MCF 10A (cell line): Measurements from ENCODE around the gene CCDC175. TPM values are rescaled to one million over a fixed set of nuclear protein-coding genes. Genes with fewer than 3 reads are reported as not detected.

Experiments used
- BruUV-seq: library from RNA; stranded (reverse); fragments of 400-500 nt; replicated peaks from 2 replicates; lab custom pipeline; 2021; lab: Mats Ljungman, UMichigan
- CTCF ChIA-PET: fragments of 300-600 bp; sonication (Branson Sonifier 250); formaldehyde crosslinking; extraction: SDS; loops from one replicate; lab custom pipeline; 2021; ENCODE audit warnings: antibody characterized with exemption, inconsistent platforms; lab: Yijun Ruan, JAX
- POLR2A ChIA-PET: fragments of 300-600, 350-650 bp; sonication (Branson Sonifier 250); formaldehyde crosslinking; extraction: SDS; loops from one replicate; lab custom pipeline; 2020; ENCODE audit warnings: antibody characterized with exemption, inconsistent platforms; lab: Yijun Ruan, JAX
- DNase-seq: peaks from one replicate; pipeline ENCODE4 v3.0.0-alpha.2; 2018; ENCODE audit not compliant: unreplicated experiment
- H3K27ac Mint-ChIP-seq: one replicate; pipeline ENCODE4 v1.8.0; 2022; ENCODE audit warnings: mild to moderate bottlenecking, low read depth, mixed read lengths; ENCODE audit not compliant: unreplicated experiment
- H3K27me3 Mint-ChIP-seq: one replicate; pipeline ENCODE4 v1.8.0; 2022; ENCODE audit warnings: mixed read lengths; ENCODE audit not compliant: insufficient read depth, unreplicated experiment
- H3K36me3 Mint-ChIP-seq: one replicate; pipeline ENCODE4 v1.8.0; 2022; ENCODE audit warnings: mild to moderate bottlenecking, moderate library complexity, mixed read lengths; ENCODE audit not compliant: insufficient read depth, unreplicated experiment
- H3K4me1 Mint-ChIP-seq: one replicate; pipeline ENCODE4 v1.8.0; 2022; ENCODE audit warnings: mixed read lengths; ENCODE audit not compliant: insufficient read depth, unreplicated experiment
- H3K4me3 Mint-ChIP-seq: one replicate; pipeline ENCODE4 v1.8.0; 2022; ENCODE audit warnings: mild to moderate bottlenecking, moderate library complexity, mixed read lengths; ENCODE audit not compliant: unreplicated experiment
- H3K9me3 Mint-ChIP-seq: one replicate; pipeline ENCODE4 v1.8.0; 2022; ENCODE audit warnings: mixed read lengths; ENCODE audit not compliant: unreplicated experiment
- intact Hi-C: fragments of 100-400 bp; cut with micrococcal nuclease; formaldehyde crosslinking; loops from 2 replicates; pipeline ENCODE4 v1.14.1; 2022
- total RNA-seq: library from RNA; stranded (reverse); gene quantifications from 2 replicates; pipeline ENCODE4 v1.2.3, GENCODE V29; 2022
- TF ChIP-seq, protein P1 (sequence below): fragments of 200-600 bp; IDR thresholded peaks from one replicate; pipeline ENCODE4 v1.8.0; 2022; ENCODE audit warnings: antibody characterized with exemption, mild to moderate bottlenecking; ENCODE audit not compliant: unreplicated experiment

Gene CCDC175
- total RNA-seq, 1 experiment from 2014 or later, result not detected

DNA sequence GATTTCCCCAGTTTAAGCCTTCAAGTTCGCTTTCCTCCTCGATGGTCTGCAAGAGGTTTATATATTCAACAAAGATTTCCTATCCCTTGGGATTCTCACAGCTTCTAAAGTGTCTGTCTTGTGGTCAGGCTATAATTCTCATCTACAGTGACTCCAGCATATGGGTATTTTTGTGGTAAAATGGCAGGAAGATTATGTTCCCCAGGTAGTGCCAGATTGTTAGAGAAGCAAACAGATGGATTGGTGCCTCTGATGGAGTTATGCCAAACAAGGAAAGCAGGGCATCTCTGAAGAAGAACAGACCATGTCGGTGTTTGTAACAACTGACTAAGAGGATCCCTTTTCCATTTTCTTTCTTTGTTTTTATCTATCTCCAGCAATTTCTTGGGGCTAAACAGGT is 5.5 kb upstream of the CCDC175 start:
- no peak overlapping the region for H3K27ac Mint-ChIP-seq
- BruUV-seq, result no TSS peak
- H3K4me3 Mint-ChIP-seq, result no peak overlapping the region
- POLR2A ChIA-PET, result interaction anchor here (0.7 kb wide), 1 partner anchor 15 kb away, joined by 3 read pairs; no protein-coding TSS in a partner anchor
- DNase-seq, result no peak
- TF ChIP-seq, protein P1, sequence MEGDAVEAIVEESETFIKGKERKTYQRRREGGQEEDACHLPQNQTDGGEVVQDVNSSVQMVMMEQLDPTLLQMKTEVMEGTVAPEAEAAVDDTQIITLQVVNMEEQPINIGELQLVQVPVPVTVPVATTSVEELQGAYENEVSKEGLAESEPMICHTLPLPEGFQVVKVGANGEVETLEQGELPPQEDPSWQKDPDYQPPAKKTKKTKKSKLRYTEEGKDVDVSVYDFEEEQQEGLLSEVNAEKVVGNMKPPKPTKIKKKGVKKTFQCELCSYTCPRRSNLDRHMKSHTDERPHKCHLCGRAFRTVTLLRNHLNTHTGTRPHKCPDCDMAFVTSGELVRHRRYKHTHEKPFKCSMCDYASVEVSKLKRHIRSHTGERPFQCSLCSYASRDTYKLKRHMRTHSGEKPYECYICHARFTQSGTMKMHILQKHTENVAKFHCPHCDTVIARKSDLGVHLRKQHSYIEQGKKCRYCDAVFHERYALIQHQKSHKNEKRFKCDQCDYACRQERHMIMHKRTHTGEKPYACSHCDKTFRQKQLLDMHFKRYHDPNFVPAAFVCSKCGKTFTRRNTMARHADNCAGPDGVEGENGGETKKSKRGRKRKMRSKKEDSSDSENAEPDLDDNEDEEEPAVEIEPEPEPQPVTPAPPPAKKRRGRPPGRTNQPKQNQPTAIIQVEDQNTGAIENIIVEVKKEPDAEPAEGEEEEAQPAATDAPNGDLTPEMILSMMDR, result no peak
- no peaks in the 10 kb centered on the region for H3K9me3 Mint-ChIP-seq
- H3K4me1 Mint-ChIP-seq, result peaks cover 5% of the 10 kb centered on the region
- no peaks in the 10 kb centered on the region for H3K36me3 Mint-ChIP-seq
- H3K27me3 Mint-ChIP-seq, result no peaks in the 10 kb centered on the region
- CTCF ChIA-PET, result interaction anchor here (0.7 kb wide), 1 partner anchor 359 kb away, joined by 3 read pairs; no protein-coding TSS in a partner anchor
- intact Hi-C loops, result no loop called here

DNA sequence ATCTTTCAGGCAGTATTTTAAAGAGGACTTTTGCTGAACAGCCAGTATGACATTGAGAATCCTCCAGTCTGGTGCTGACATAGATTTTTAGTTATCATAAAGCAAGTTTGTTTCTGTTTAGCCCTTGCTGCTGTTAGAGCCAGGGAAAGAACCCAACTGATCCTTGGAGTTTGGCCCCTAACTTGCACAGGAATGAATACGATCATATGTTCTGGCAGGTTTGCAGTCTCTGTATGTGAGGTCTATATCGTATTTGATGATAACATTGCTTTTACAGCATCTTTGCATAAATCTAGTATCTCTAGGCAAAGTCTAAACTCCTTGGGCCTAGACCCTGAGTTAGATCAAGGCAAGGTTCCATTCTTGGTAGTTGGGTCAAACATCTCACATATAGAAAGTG is 4.3 kb upstream of the CCDC175 start:
- no peak for DNase-seq
- TF ChIP-seq, protein P1, result no peak
- H3K36me3 Mint-ChIP-seq, result no peaks in the 10 kb centered on the region
- intact Hi-C loops, result no loop called here
- CTCF ChIA-PET, result no interaction called here
- BruUV-seq, result no TSS peak
- H3K4me1 Mint-ChIP-seq, result peaks cover 10% of the 10 kb centered on the region
- H3K9me3 Mint-ChIP-seq, result no peaks in the 10 kb centered on the region
- no peaks in the 10 kb centered on the region for H3K27me3 Mint-ChIP-seq
- H3K4me3 Mint-ChIP-seq, result no peak overlapping the region
- POLR2A ChIA-PET, result interaction anchor here (0.6 kb wide), 1 partner anchor 1160 kb away, joined by 5 read pairs; no protein-coding TSS in a partner anchor
- H3K27ac Mint-ChIP-seq, result no peak overlapping the region

DNA sequence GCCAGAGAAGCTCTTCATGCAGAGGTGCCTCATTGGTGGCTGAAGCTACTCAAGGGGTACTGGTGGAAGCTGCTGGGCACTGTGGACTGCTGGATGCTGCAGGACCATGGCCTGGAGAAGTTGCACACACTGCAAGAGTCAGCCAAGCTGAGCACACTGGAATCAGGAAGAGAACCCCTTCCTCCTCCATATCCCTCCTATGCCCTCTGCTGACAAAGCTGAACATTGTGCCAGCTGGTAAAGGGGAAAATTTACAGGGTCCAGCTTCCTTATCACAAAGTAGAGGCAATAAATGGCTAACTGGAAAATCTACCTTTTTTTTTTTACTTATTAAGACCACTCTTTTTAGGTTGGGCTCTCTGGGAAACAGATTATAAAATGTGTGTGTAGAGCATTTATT is 6.5 kb downstream of the CCDC175 start:
- POLR2A ChIA-PET, result no interaction called here
- H3K4me1 Mint-ChIP-seq, result peaks cover 2% of the 10 kb centered on the region
- no peaks in the 10 kb centered on the region for H3K27me3 Mint-ChIP-seq
- no TSS peak for BruUV-seq
- H3K4me3 Mint-ChIP-seq, result no peak overlapping the region
- intact Hi-C loops, result loop anchor here (10.0 kb wide), 1 partner anchor 65 kb away; no protein-coding TSS in a partner anchor
- no peak overlapping the region for H3K27ac Mint-ChIP-seq
- CTCF ChIA-PET, result interaction anchor here (0.5 to 0.7 kb wide), 3 partner anchors 187 to 1699 kb away, joined by 3 to 4 read pairs (median 4); no protein-coding TSS in a partner anchor
- H3K36me3 Mint-ChIP-seq, result no peaks in the 10 kb centered on the region
- DNase-seq, result peak; percentile 14
- H3K9me3 Mint-ChIP-seq, result no peaks in the 10 kb centered on the region
- TF ChIP-seq, protein P1, result no peak

DNA sequence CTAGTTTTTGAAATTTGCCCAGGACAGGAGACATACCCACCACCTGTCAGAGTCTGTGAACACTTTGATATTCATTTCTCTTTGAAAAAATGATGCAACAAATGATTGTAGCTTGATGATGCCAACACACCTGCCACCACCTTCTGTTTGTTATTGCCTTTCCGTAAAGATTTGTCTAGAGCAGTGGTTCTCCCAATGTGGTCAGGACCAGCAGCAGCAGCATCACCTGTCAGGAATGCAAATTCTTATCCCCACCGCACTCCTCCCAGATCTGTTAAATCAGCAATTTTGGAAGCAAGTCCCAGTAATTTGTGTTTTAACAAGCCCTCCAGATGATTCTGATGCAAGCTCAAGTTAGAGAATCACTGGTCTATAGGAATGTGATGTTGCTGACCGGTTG is 9.9 kb downstream of the CCDC175 start:
- peak; percentile 8 for DNase-seq
- BruUV-seq, result no TSS peak
- Mint-ChIP-seq H3K4me1 (peaks cover 6% of the 10 kb centered on the region), H3K4me3 (no peak overlapping the region), H3K36me3 (no peaks in the 10 kb centered on the region), H3K27ac (no peak overlapping the region), H3K27me3 (no peaks in the 10 kb centered on the region), H3K9me3 (no peaks in the 10 kb centered on the region)
- ChIA-PET POLR2A (interaction anchor here (1.0 kb wide), 1 partner anchor 11 kb away, joined by 3 read pairs; no protein-coding TSS in a partner anchor), CTCF (no interaction called here)
- intact Hi-C loops, result no loop called here
- TF ChIP-seq, protein P1, result no peak
